Liver (tissue), 3 donors: ENCODE results near the gene NBPF4.

Experiments used
- ATF3 ChIP-seq: IDR thresholded peaks from 2 replicates; pipeline ENCODE4 v1.6.1; 2016; ENCODE audit warnings: antibody characterized with exemption
- CTCF ChIP-seq: fragments of 150-350 bp; IDR thresholded peaks from 2 replicates; pipeline ENCODE4 v1.5.1; 2017; ENCODE audit warnings: improper control_type of control experiment, low read depth, low read length; ENCODE audit not compliant: missing input control
- FOXA2 ChIP-seq: IDR thresholded peaks from 2 replicates; pipeline ENCODE4 v1.6.1; 2016; ENCODE audit warnings: antibody characterized with exemption
- GABPA ChIP-seq, 2 donors: IDR thresholded peaks in 1 of 2; conservative IDR thresholded peaks in 1 of 2; 2 replicates each; pipeline ENCODE4 v1.6.1; 2016; ENCODE audit warnings: antibody characterized with exemption in 2 of 2, mild to moderate bottlenecking in 1 of 2, moderate library complexity in 1 of 2
- JUND ChIP-seq, 2 donors: IDR thresholded peaks; 2 replicates each; pipeline ENCODE4 v1.6.1; 2016; ENCODE audit warnings: antibody characterized with exemption in 2 of 2
- RAD21 ChIP-seq, 2 donors: IDR thresholded peaks; 2 replicates each; pipeline ENCODE4 v1.6.1; 2016; ENCODE audit warnings: antibody characterized with exemption in 2 of 2, mild to moderate bottlenecking in 2 of 2
- REST ChIP-seq: IDR thresholded peaks from 2 replicates; pipeline ENCODE4 v1.6.1; 2016; ENCODE audit warnings: antibody characterized with exemption, mild to moderate bottlenecking
- YY1 ChIP-seq: IDR thresholded peaks from 2 replicates; pipeline ENCODE4 v1.6.1; 2016; ENCODE audit warnings: antibody characterized with exemption, mild to moderate bottlenecking
- TF ChIP-seq, protein P1 (sequence below): IDR thresholded peaks from 2 replicates; pipeline ENCODE4 v1.6.1; 2016; ENCODE audit warnings: antibody characterized with exemption
- donor health status: healthy.
- donor health status: healthy.

GRCh38 chr1:108211014-108211413, 32.9 kb downstream of the NBPF4 start:
- TF ChIP-seq YY1 (no peak), ATF3 (no peak), CTCF (no peak), RAD21 (IDR thresholded peaks at IDR 0.05) (no peak), FOXA2 (no peak), REST (no peak), JUND (IDR thresholded peaks at IDR 0.05) (no peak), GABPA (IDR thresholded peaks at IDR 0.05 in 1 of 2, conservative IDR thresholded peaks at IDR 0.05 in 1 of 2) (no peak)
- TF ChIP-seq, protein P1, sequence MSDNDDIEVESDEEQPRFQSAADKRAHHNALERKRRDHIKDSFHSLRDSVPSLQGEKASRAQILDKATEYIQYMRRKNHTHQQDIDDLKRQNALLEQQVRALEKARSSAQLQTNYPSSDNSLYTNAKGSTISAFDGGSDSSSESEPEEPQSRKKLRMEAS, result no peak
